Measurements from ENCODE around the gene ZNG1E. TPM values are rescaled to one million over a fixed set of nuclear protein-coding genes. Genes with fewer than 3 reads are reported as not detected.
"Not testable (repeated sequence)": the region's sequence is repeated elsewhere in the genome, so short reads cannot be mapped to it uniquely, and the experiment has no call there.

Gene ZNG1E
- total RNA-seq (2014; rRNA removed; shearing (Covaris generic)) = 29.8 and 39.9 TPM in 2 replicates

DNA sequence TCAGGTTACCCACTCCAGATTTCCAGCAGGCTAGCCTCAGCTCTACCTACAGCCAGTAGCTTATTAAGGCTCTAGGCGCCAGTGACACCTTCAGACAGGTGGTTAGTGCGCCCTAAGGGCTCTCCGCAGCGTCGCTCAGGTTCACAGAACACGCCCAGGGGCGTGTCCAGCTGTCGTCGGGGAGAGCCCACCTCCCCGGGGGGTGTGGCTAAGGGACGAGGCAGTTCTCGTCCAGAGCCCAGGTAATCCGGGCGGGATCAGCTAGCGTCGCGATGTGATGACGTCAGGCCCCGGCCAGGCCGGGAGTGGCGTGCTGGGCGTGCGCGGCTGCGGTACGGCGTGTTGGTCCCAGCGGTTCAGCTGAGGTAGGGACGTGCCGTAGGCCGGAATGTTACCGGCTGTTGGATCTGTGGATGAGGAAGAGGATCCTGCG, at the start of gene ZNG1E:
Gene ZNG1E, plus strand, starts transcription at position 340 of the 433 bp plus-strand sequence. Its CDS starts 49 bp downstream, at position 389.
- DNase-seq (ENCODE audit: low spot score) = peak; percentile 56
- in situ Hi-C loops (cut with HindIII; ENCODE audit: low sequenced_read_pairs) = not testable (repeated sequence)

- DNase-seq (ENCODE audit: low spot score); in situ Hi-C loops (cut with HindIII; ENCODE audit: low sequenced_read_pairs): not testable (repeated sequence)
Measured at GRCh38 chr9:65673579-65673978, 2.1 kb upstream of the ZNG1E start.

GRCh38 chr9:65675018-65675417, 710 bp upstream of the ZNG1E start:
- in situ Hi-C loops (cut with HindIII; ENCODE audit: low sequenced_read_pairs); DNase-seq (ENCODE audit: low spot score): not testable (repeated sequence)

DNA sequence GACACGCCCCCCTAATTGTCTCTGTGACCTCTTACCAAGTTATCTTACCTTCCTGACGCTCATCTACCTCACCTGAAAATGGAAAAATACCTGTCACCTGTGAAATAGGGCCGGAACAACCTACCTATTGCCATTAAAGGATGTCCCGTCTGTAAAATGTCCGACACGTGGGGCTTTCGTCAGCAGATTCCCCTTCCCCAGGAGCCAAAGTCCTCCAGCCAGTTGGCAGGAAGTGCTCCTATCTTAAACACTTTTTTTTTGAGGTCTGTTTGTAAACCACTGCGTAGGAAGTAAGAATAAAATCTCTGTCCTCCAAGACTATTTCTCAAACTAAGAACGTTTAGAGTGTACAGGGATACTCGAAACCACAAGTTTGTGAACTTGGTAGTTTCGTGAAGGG, 661 bp downstream of the ZNG1E start:
- in situ Hi-C loops (cut with HindIII; ENCODE audit: low sequenced_read_pairs); DNase-seq (ENCODE audit: low spot score): not testable (repeated sequence)

GRCh38 chr9:65678533-65678932, 2.8 kb downstream of the ZNG1E start:
- in situ Hi-C loops (cut with HindIII; ENCODE audit: low sequenced_read_pairs); DNase-seq (ENCODE audit: low spot score): not testable (repeated sequence)

- in situ Hi-C loops (cut with HindIII; ENCODE audit: low sequenced_read_pairs); DNase-seq (ENCODE audit: low spot score): not testable (repeated sequence)
Measured at GRCh38 chr9:65703550-65703949, 27.8 kb downstream of the ZNG1E start.

DNA sequence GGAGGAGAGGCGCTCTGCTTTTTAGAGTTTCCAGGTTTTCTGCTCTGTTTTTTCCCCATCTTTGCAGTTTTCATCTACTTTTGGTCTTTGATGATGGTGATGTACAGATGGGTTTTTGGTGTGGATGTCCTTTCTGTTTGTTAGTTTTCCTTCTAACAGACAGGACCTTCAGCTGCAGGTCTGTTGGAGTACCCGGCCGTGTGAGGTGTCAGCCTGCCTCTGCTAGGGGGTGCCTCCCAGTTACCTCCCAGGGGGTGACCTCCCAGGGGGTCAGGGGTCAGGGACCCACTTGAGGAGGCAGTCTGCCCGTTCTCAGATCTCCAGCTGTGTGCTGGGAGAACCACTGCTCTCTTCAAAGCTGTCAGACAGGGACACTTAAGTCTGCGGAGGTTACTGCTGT, 38.7 kb downstream of the ZNG1E start:
- DNase-seq (ENCODE audit: low spot score); in situ Hi-C loops (cut with HindIII; ENCODE audit: low sequenced_read_pairs): not testable (repeated sequence)

GRCh38 chr9:65737096-65737564, 61.4 kb downstream of the ZNG1E start, which contains the start of gene FOXD4L4:
Gene FOXD4L4, plus strand, starts transcription at chr9:65737146. Its CDS starts 0 bp downstream, at chr9:65737146.
- in situ Hi-C loops (cut with HindIII; ENCODE audit: low sequenced_read_pairs); DNase-seq (ENCODE audit: low spot score): not testable (repeated sequence)

DNA sequence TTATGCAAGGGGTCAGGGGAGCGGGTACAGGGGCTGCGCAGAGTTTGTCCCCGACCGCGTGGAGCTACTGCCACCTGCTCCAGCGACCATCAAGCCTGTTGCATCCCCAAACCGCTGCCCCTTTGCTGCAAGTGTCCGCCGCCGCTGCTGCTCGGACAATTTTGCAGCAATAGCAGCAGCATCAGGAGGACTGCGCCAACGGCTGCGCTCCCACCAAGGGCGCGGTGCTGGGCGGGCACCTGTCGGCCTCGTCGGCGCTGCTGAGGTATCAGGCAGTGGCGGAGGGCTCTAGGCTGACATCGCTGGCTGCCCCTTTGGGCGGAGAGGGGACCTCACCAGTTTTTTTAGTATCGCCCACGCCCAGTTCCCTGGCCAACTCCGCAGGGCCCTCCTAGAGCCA, 62.4 kb downstream of the ZNG1E start:
- DNase-seq (ENCODE audit: low spot score); in situ Hi-C loops (cut with HindIII; ENCODE audit: low sequenced_read_pairs): not testable (repeated sequence)

Other genes starting within 250 kb of the ZNG1E start
- 0.12 TPM in 1 of 2 replicates, not detected in the other for gene FOXD4L4, start 61.2 kb downstream of the ZNG1E start, total RNA-seq (2014; rRNA removed; shearing (Covaris generic))